Measurements from ENCODE around the gene PARD3.

Gene PARD3

GRCh38 chr10:34494012-34494411 is 321.1 kb downstream of the PARD3 start:
- Histone ChIP-seq H3K27ac (ENCODE audit: low read depth, low read length) (no peak overlapping the region), H3K79me2 (ENCODE audit: control insufficient read depth, low read length) (no peaks in the 10 kb centered on the region), H3K9me3 (ENCODE audit: control insufficient read depth, insufficient read depth, low read length) (no peaks in the 10 kb centered on the region), H3K9me2 (replicated peaks; ENCODE audit: control insufficient read depth, low read length) (no peaks in the 10 kb centered on the region), H3K4me3 (ENCODE audit: low read length) (no peak overlapping the region), H3F3A (ENCODE audit: control insufficient read depth, insufficient read depth) (no peaks in the 10 kb centered on the region), H4K20me1 (ENCODE audit: control insufficient read depth, insufficient read depth, low read depth, low read length) (no peaks in the 10 kb centered on the region), H3K27me3 (ENCODE audit: control insufficient read depth, low read length) (no peaks in the 10 kb centered on the region), H3K36me3 (ENCODE audit: control insufficient read depth, low read length) (no peaks in the 10 kb centered on the region), H3K4me1 (ENCODE audit: control insufficient read depth, low read length) (peaks cover 7% of the 10 kb centered on the region), H3K4me2 (ENCODE audit: low read length) (no peak overlapping the region)
- no peak for TF ChIP-seq EZH2phosphoT487 (IDR thresholded peaks at IDR 0.05; ENCODE audit: borderline replicate concordance, low read length)
- TF ChIP-seq CTCF (IDR thresholded peaks at IDR 0.05; ENCODE audit: low read depth, low read length, poor library complexity, severe bottlenecking), result no peak

GRCh38 chr10:34492081-34492480 is 323.0 kb downstream of the PARD3 start:
- Histone ChIP-seq H3K79me2 (ENCODE audit: control insufficient read depth, low read length) (no peaks in the 10 kb centered on the region), H3K4me2 (ENCODE audit: low read length) (no peak overlapping the region), H3K4me3 (ENCODE audit: low read length) (no peak overlapping the region), H3K36me3 (ENCODE audit: control insufficient read depth, low read length) (no peaks in the 10 kb centered on the region), H4K20me1 (ENCODE audit: control insufficient read depth, insufficient read depth, low read depth, low read length) (no peaks in the 10 kb centered on the region), H3K27me3 (ENCODE audit: control insufficient read depth, low read length) (no peaks in the 10 kb centered on the region), H3K9me3 (ENCODE audit: control insufficient read depth, insufficient read depth, low read length) (no peaks in the 10 kb centered on the region), H3K27ac (ENCODE audit: low read depth, low read length) (no peak overlapping the region), H3K9me2 (replicated peaks; ENCODE audit: control insufficient read depth, low read length) (no peaks in the 10 kb centered on the region), H3K4me1 (ENCODE audit: control insufficient read depth, low read length) (peaks cover 7% of the 10 kb centered on the region), H3F3A (ENCODE audit: control insufficient read depth, insufficient read depth) (no peaks in the 10 kb centered on the region)
- TF ChIP-seq CTCF (IDR thresholded peaks at IDR 0.05; ENCODE audit: low read depth, low read length, poor library complexity, severe bottlenecking) (no peak), EZH2phosphoT487 (IDR thresholded peaks at IDR 0.05; ENCODE audit: borderline replicate concordance, low read length) (no peak)

- H3K27ac ChIP-seq (ENCODE audit: low read depth, low read length), result no peak overlapping the region
- no peaks in the 10 kb centered on the region for H4K20me1 ChIP-seq (ENCODE audit: control insufficient read depth, insufficient read depth, low read depth, low read length)
- TF ChIP-seq EZH2phosphoT487 (IDR thresholded peaks at IDR 0.05; ENCODE audit: borderline replicate concordance, low read length) (no peak), CTCF (IDR thresholded peaks at IDR 0.05; ENCODE audit: low read depth, low read length, poor library complexity, severe bottlenecking) (no peak)
- no peaks in the 10 kb centered on the region for H3K27me3 ChIP-seq (ENCODE audit: control insufficient read depth, low read length)
- H3F3A ChIP-seq (ENCODE audit: control insufficient read depth, insufficient read depth), result no peaks in the 10 kb centered on the region
- no peaks in the 10 kb centered on the region for H3K79me2 ChIP-seq (ENCODE audit: control insufficient read depth, low read length)
- no peak overlapping the region for H3K4me3 ChIP-seq (ENCODE audit: low read length)
- H3K4me2 ChIP-seq (ENCODE audit: low read length), result no peak overlapping the region
- H3K9me2 ChIP-seq (replicated peaks; ENCODE audit: control insufficient read depth, low read length), result no peaks in the 10 kb centered on the region
- no peaks in the 10 kb centered on the region for H3K9me3 ChIP-seq (ENCODE audit: control insufficient read depth, insufficient read depth, low read length)
- H3K4me1 ChIP-seq (ENCODE audit: control insufficient read depth, low read length), result peaks cover 7% of the 10 kb centered on the region
- no peaks in the 10 kb centered on the region for H3K36me3 ChIP-seq (ENCODE audit: control insufficient read depth, low read length)
These were observed 323.4 kb downstream of the PARD3 start for GRCh38 chr10:34491678-34492077.
